Lower leg skin (tissue), 3 donors: ENCODE results near the gene TP63.

Experiments
- CTCF ChIP-seq, 3 donors: fragments of 450-650 bp; IDR thresholded peaks; one replicate each; pipeline ENCODE4 v1.5.1; 2016; ENCODE audit warnings: antibody characterized with exemption in 3 of 3, mild to moderate bottlenecking in 3 of 3, moderate library complexity in 2 of 3
- POLR2A ChIP-seq, 2 donors: fragments of 450-650 bp; IDR thresholded peaks; one replicate each; pipeline ENCODE4 v1.6.1; 2016 to 2017; ENCODE audit warnings: antibody characterized with exemption in 2 of 2, mild to moderate bottlenecking in 1 of 2, moderate library complexity in 1 of 2

GRCh38 chr3:189735913-189736312, 104.7 kb downstream of the TP63 start:
- no peak for TF ChIP-seq CTCF (IDR thresholded peaks at IDR 0.05)
- no peak for TF ChIP-seq POLR2A (IDR thresholded peaks at IDR 0.05)
